Erythroblast (primary cell): ENCODE data around the gene ZNF483.

ENCODE experiments used
- GATA1 ChIP-seq: IDR thresholded peaks from 2 replicates; pipeline ENCODE4 v1.6.1; 2011; ENCODE audit warnings: low read depth, mild to moderate bottlenecking, control low read depth, low read length, moderate library complexity
- POLR2A ChIP-seq: IDR thresholded peaks from 2 replicates; pipeline ENCODE4 v1.6.1; 2011; ENCODE audit warnings: mild to moderate bottlenecking, low read length

- no peak for TF ChIP-seq POLR2A
- no peak for TF ChIP-seq GATA1
Measured at GRCh38 chr9:111484572-111484894, 40.4 kb upstream of the ZNF483 start.
